T-helper 2 cell treated with Interferon-gamma antibody and Interleukin-4, amounts not matched to agents 5 μg/mL and 100 μg/mL, for 36 hours (primary cell): Measurements from ENCODE around the gene PCED1B.

Experiments used
- DNase-seq: peaks from one replicate; pipeline ENCODE4 v3.0.0; 2021; ENCODE audit warnings: low spot score
- H3K27ac Mint-ChIP-seq: one replicate; pipeline ENCODE4 v1.8.0; 2021; ENCODE audit warnings: mild to moderate bottlenecking, mixed read lengths
- H3K27me3 Mint-ChIP-seq: one replicate; pipeline ENCODE4 v1.8.0; 2021; ENCODE audit warnings: low read depth, mixed read lengths
- H3K36me3 Mint-ChIP-seq: one replicate; pipeline ENCODE4 v1.8.0; 2021; ENCODE audit warnings: low read depth, mixed read lengths
- H3K4me1 Mint-ChIP-seq: one replicate; pipeline ENCODE4 v1.8.0; 2021; ENCODE audit warnings: low read depth, mixed read lengths
- H3K4me3 Mint-ChIP-seq: one replicate; pipeline ENCODE4 v1.8.0; 2022; ENCODE audit warnings: mild to moderate bottlenecking, moderate library complexity, mixed read lengths
- H3K9me3 Mint-ChIP-seq: one replicate; pipeline ENCODE4 v1.8.0; 2021; ENCODE audit warnings: mixed read lengths

PCED1B gene

GRCh38 chr12:47075192-47076084, 4.0 kb upstream of the PCED1B start:
- DNase-seq = no peak
- no peaks in the 10 kb centered on the region for H3K9me3 Mint-ChIP-seq
- no peaks in the 10 kb centered on the region for H3K27me3 Mint-ChIP-seq
- peaks cover 22% of the 10 kb centered on the region for H3K4me1 Mint-ChIP-seq
- no peaks in the 10 kb centered on the region for H3K36me3 Mint-ChIP-seq
- no peak overlapping the region for H3K27ac Mint-ChIP-seq
- H3K4me3 Mint-ChIP-seq = no peak overlapping the region

DNA sequence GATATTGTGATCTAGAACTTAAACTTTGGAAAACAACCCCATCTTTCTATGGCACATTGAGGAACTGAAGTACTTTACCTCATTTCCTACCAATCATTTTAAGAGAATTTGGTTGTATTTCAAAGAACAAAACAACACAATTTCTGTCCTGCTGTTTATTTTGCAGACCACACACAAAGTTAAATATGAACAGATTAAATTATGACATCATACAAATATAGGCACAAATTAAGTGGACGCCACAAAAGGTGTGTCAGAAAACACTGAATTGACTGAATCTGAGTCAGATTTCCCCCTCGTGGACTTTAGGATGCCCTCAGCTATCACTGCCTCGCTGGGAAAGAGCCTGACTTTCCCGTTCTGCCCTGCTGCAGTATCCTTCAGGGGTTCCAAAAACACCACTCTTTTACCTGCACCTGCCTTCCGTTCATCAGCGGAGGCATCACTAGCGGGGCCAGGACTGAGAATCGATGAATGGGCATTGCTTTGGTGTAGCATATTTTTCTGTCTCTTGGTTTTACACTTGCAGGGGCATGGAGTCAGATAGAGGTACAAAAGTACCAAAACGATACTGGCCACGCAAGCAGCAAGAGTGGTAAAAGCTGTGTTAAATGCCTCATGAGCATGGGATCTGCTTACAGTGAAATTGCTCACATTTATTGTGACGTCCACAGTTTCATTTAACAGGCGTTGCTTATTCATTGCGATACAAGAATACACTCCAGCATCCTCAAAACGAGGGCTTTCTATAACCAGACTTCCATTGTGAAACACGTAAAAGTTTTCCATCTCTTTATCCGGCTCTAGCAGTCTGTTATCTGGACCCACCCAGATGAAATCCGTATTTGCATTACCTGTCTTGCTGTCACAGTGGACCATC, 2.0 kb upstream of the PCED1B start:
- H3K4me1 Mint-ChIP-seq = peaks cover 36% of the 10 kb centered on the region
- no peak for DNase-seq
- H3K4me3 Mint-ChIP-seq = peak overlapping the region; percentile 90
- H3K36me3 Mint-ChIP-seq = no peaks in the 10 kb centered on the region
- H3K27ac Mint-ChIP-seq = no peak overlapping the region
- no peaks in the 10 kb centered on the region for H3K27me3 Mint-ChIP-seq
- H3K9me3 Mint-ChIP-seq = no peaks in the 10 kb centered on the region

GRCh38 chr12:47078086-47078395, 1.4 kb upstream of the PCED1B start:
- no peaks in the 10 kb centered on the region for H3K36me3 Mint-ChIP-seq
- no peaks in the 10 kb centered on the region for H3K27me3 Mint-ChIP-seq
- H3K27ac Mint-ChIP-seq = no peak overlapping the region
- peaks cover 42% of the 10 kb centered on the region for H3K4me1 Mint-ChIP-seq
- no peaks in the 10 kb centered on the region for H3K9me3 Mint-ChIP-seq
- no peak for DNase-seq
- H3K4me3 Mint-ChIP-seq = peak overlapping the region; percentile 90

- peaks cover 49% of the 10 kb centered on the region for H3K4me1 Mint-ChIP-seq
- H3K9me3 Mint-ChIP-seq = no peaks in the 10 kb centered on the region
- no peaks in the 10 kb centered on the region for H3K36me3 Mint-ChIP-seq
- peak overlapping the region; percentile 90 for H3K4me3 Mint-ChIP-seq
- DNase-seq = peak; percentile 24
- H3K27me3 Mint-ChIP-seq = no peaks in the 10 kb centered on the region
- peak overlapping the region; percentile 79 for H3K27ac Mint-ChIP-seq
These were observed 521 bp upstream of the PCED1B start for GRCh38 chr12:47078733-47079467.

DNA sequence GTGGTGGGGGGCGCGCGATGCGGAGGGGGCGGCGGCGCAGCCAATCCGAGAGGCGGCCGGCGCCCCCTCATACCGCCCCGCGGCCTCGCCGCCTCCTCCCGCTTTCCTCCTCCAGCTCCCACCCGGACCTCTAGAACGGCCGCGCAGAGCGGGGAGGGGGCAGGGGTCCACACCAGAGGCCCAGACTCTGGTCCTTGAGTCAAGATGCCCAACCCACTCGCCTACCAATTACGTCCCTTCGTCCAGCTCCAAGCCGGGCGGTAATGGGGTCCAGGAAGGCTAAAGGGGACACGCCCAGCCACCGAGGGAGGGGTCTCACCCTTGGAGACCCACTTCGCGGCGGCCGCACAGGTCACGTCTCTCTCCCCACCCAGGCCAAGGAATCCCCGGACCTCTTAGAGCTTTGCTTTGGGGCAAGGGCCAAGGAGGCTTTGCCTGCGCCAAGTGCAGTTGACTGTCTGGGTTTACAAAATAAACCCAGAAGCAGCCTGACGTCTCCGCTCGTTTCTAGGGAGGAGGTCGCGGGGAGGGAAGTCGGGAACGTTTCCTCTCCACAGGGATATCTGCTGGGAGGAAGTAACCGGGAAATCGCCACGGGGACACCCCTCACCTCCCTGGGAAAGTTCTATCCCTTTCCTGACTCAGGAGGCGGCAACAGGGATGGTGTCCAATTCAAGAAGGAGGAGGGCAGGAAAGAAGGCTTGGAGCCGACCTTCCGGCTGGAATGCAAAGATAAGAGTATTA, 732 bp downstream of the PCED1B start:
- H3K9me3 Mint-ChIP-seq = no peaks in the 10 kb centered on the region
- H3K4me3 Mint-ChIP-seq = peak overlapping the region; percentile 86
- peak overlapping the region; percentile 89 for H3K27ac Mint-ChIP-seq
- peaks cover 60% of the 10 kb centered on the region for H3K4me1 Mint-ChIP-seq
- peak; percentile 15 for DNase-seq
- no peaks in the 10 kb centered on the region for H3K27me3 Mint-ChIP-seq
- no peaks in the 10 kb centered on the region for H3K36me3 Mint-ChIP-seq

GRCh38 chr12:47080725-47081502, 1.5 kb downstream of the PCED1B start:
- peaks cover 67% of the 10 kb centered on the region for H3K4me1 Mint-ChIP-seq
- H3K9me3 Mint-ChIP-seq = no peaks in the 10 kb centered on the region
- peak; percentile 51 for DNase-seq
- peak overlapping the region; percentile 86 for H3K4me3 Mint-ChIP-seq
- no peaks in the 10 kb centered on the region for H3K27me3 Mint-ChIP-seq
- peak overlapping the region; percentile 89 for H3K27ac Mint-ChIP-seq
- H3K36me3 Mint-ChIP-seq = no peaks in the 10 kb centered on the region

- H3K36me3 Mint-ChIP-seq = no peaks in the 10 kb centered on the region
- no peaks in the 10 kb centered on the region for H3K27me3 Mint-ChIP-seq
- H3K4me3 Mint-ChIP-seq = peak overlapping the region; percentile 8
- no peaks in the 10 kb centered on the region for H3K9me3 Mint-ChIP-seq
- H3K27ac Mint-ChIP-seq = peak overlapping the region; percentile 16
- H3K4me1 Mint-ChIP-seq = peaks cover 63% of the 10 kb centered on the region
- DNase-seq = no peak
These were observed 2.9 kb downstream of the PCED1B start for GRCh38 chr12:47082283-47082682.

- Mint-ChIP-seq H3K4me3 (peak overlapping the region; percentile 34), H3K4me1 (peaks cover 56% of the 10 kb centered on the region), H3K27me3 (no peaks in the 10 kb centered on the region), H3K9me3 (no peaks in the 10 kb centered on the region), H3K27ac (peak overlapping the region; percentile 1), H3K36me3 (no peaks in the 10 kb centered on the region)
- DNase-seq = no peak
These were observed 3.6 kb downstream of the PCED1B start for GRCh38 chr12:47082796-47083621.

- DNase-seq = no peak
- Mint-ChIP-seq H3K27me3 (no peaks in the 10 kb centered on the region), H3K4me3 (peak overlapping the region; percentile 19), H3K9me3 (no peaks in the 10 kb centered on the region), H3K27ac (peak overlapping the region; percentile 29), H3K4me1 (peaks cover 49% of the 10 kb centered on the region), H3K36me3 (no peaks in the 10 kb centered on the region)
These were observed 4.8 kb downstream of the PCED1B start for GRCh38 chr12:47084172-47084571.

DNA sequence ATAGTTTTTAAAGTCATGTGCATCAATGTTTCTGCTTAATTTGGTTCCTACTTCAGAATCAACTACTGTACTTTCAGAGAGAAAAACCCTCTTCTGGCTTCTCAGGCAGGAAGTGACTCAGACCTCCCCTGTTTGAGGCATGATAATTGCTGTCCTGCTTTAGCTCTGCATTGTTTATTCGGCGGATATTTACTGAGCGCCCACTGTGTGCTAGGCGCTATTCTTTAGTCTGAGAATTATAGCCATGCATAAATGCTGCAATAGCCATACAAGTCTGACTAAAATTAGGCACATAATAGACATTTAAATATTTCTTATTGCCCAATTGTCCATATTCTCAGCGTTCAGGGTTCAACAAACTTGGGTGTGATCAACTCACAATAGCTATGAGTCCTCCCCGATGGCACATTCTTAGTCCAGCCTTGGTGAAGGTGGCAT, 6.4 kb downstream of the PCED1B start:
- DNase-seq = peak; percentile 45
- peak overlapping the region; percentile 34 for H3K4me3 Mint-ChIP-seq
- H3K4me1 Mint-ChIP-seq = peaks cover 46% of the 10 kb centered on the region
- peaks cover 9% of the 10 kb centered on the region for H3K9me3 Mint-ChIP-seq
- H3K36me3 Mint-ChIP-seq = peaks cover 1% of the 10 kb centered on the region
- H3K27ac Mint-ChIP-seq = peak overlapping the region; percentile 60
- no peaks in the 10 kb centered on the region for H3K27me3 Mint-ChIP-seq

- H3K4me3 Mint-ChIP-seq = no peak overlapping the region
- no peak for DNase-seq
- H3K27ac Mint-ChIP-seq = no peak overlapping the region
- peaks cover 12% of the 10 kb centered on the region for H3K9me3 Mint-ChIP-seq
- no peaks in the 10 kb centered on the region for H3K27me3 Mint-ChIP-seq
- H3K36me3 Mint-ChIP-seq = peaks cover 1% of the 10 kb centered on the region
- peaks cover 35% of the 10 kb centered on the region for H3K4me1 Mint-ChIP-seq
These were observed 7.8 kb downstream of the PCED1B start for GRCh38 chr12:47087088-47087688.
